ENCODE data around the gene TESK2. TPM values are rescaled to one million over a fixed set of nuclear protein-coding genes. Genes with fewer than 3 reads are reported as not detected.

Gene TESK2
- total and polyA plus RNA-seq, 2 of the 13 experiments (the other 11 are each of a cell fraction or from before 2014, with no cell fraction given) = 5.5 to 9.6 TPM

GRCh38 chr1:45490626-45491486 lies at the start of gene TESK2 (continued):
- no peak; the same call in 1 of the 2 replicates for TF ChIP-seq HBP1 (CRISPR knock-in tag; IDR thresholded peaks at IDR 0.05; ENCODE audit: low read depth)
- 0 out of 2 replicates have a peak, but pooled peaks have one; percentile 13 for TF ChIP-seq ZNF83 (CRISPR knock-in tag; IDR thresholded peaks at IDR 0.05; ENCODE audit: borderline replicate concordance)
- TF ChIP-seq TEAD2 (CRISPR knock-in tag; IDR thresholded peaks at IDR 0.05) = no peak
- TF ChIP-seq BATF2 (CRISPR knock-in tag; IDR thresholded peaks at IDR 0.05) = no peak
- no peak for TF ChIP-seq ZXDC (CRISPR knock-in tag; IDR thresholded peaks at IDR 0.05)
- 0 out of 2 replicates have a peak, but pooled peaks have one; percentile 12 for TF ChIP-seq ZNF510 (CRISPR knock-in tag; IDR thresholded peaks at IDR 0.05; ENCODE audit: low read depth)
- no peak for TF ChIP-seq DDIT3 (CRISPR knock-in tag; IDR thresholded peaks at IDR 0.05)
- no peak for TF ChIP-seq ZNF652 (CRISPR knock-in tag; IDR thresholded peaks at IDR 0.05; ENCODE audit: borderline replicate concordance, low read depth)
- no peak for TF ChIP-seq CBX5 (CRISPR knock-in tag; IDR thresholded peaks at IDR 0.05; ENCODE audit: borderline replicate concordance)
- TF ChIP-seq DNMT1 (CRISPR knock-in tag; IDR thresholded peaks at IDR 0.05) = no peak
- 0 out of 2 replicates have a peak, but pooled peaks have one; percentile 91 for TF ChIP-seq FOXO4 (CRISPR knock-in tag; conservative IDR thresholded peaks at IDR 0.05)
- TF ChIP-seq RFXAP (CRISPR knock-in tag; IDR thresholded peaks at IDR 0.05; ENCODE audit: borderline replicate concordance) = peak; percentile 87
- no peak for TF ChIP-seq ZNF383 (CRISPR knock-in tag; IDR thresholded peaks at IDR 0.05; ENCODE audit: borderline replicate concordance)
- TF ChIP-seq RELA (CRISPR knock-in tag; IDR thresholded peaks at IDR 0.05) = no peak
- no peak for TF ChIP-seq NFE2 (CRISPR knock-in tag; IDR thresholded peaks at IDR 0.05)
- TF ChIP-seq SNAI1 (CRISPR knock-in tag; IDR thresholded peaks at IDR 0.05; ENCODE audit: borderline replicate concordance) = no peak
- no peak for TF ChIP-seq DZIP1 (CRISPR knock-in tag; IDR thresholded peaks at IDR 0.05)
- TF ChIP-seq ZNF557 (CRISPR knock-in tag; IDR thresholded peaks at IDR 0.05) = 0 out of 2 replicates have a peak, but pooled peaks have one; percentile 52
- peak; percentile 53 for TF ChIP-seq SALL2 (CRISPR knock-in tag; IDR thresholded peaks at IDR 0.05)
